Measurements from ENCODE around the gene ROR2.

Gene ROR2

GRCh38 chr9:91516777-91517176 is 433.3 kb downstream of the ROR2 start:
- ChIA-PET POLR2A (no interaction called here), CTCF (no interaction called here)
- no peak for DNase-seq (ENCODE audit: extremely low spot score)
- TF ChIP-seq BHLHE40 (IDR thresholded peaks at IDR 0.05; ENCODE audit: borderline replicate concordance) (no peak), HDGF (IDR thresholded peaks at IDR 0.05; ENCODE audit: borderline replicate concordance) (no peak), LEF1 (IDR thresholded peaks at IDR 0.05; ENCODE audit: borderline replicate concordance) (no peak), L3MBTL2 (conservative IDR thresholded peaks at IDR 0.05) (no peak), FOXM1 (IDR thresholded peaks at IDR 0.05; ENCODE audit: borderline replicate concordance) (no peak), ELF4 (IDR thresholded peaks at IDR 0.05) (no peak), CTBP1 (IDR thresholded peaks at IDR 0.05; ENCODE audit: borderline replicate concordance) (no peak), NFRKB (IDR thresholded peaks at IDR 0.05) (no peak), SUZ12 (IDR thresholded peaks at IDR 0.05) (no peak), SP1 (IDR thresholded peaks at IDR 0.05) (no peak), FOXK2 (IDR thresholded peaks at IDR 0.05) (no peak), FOXA1 (IDR thresholded peaks at IDR 0.05) (no peak), ARNT (IDR thresholded peaks at IDR 0.05) (no peak)

GRCh38 chr9:91516081-91516480 is 433.9 kb downstream of the ROR2 start:
- POLR2A ChIA-PET: no interaction called here
- TF ChIP-seq SP1 (IDR thresholded peaks at IDR 0.05) (no peak), ARNT (IDR thresholded peaks at IDR 0.05) (no peak), BHLHE40 (IDR thresholded peaks at IDR 0.05; ENCODE audit: borderline replicate concordance) (no peak), FOXK2 (IDR thresholded peaks at IDR 0.05) (no peak), SUZ12 (IDR thresholded peaks at IDR 0.05) (no peak), PKNOX1 (IDR thresholded peaks at IDR 0.05) (no peak), FOXM1 (IDR thresholded peaks at IDR 0.05; ENCODE audit: borderline replicate concordance) (no peak), L3MBTL2 (conservative IDR thresholded peaks at IDR 0.05) (no peak)
- DNase-seq (ENCODE audit: extremely low spot score): no peak
- CTCF ChIA-PET: no interaction called here

GRCh38 chr9:91515074-91515687 is 434.8 kb downstream of the ROR2 start:
- POLR2A ChIA-PET: interaction anchor here (1.3 kb wide), 1 partner anchor 10 kb away, joined by 3 read pairs; no protein-coding TSS in a partner anchor
- TF ChIP-seq L3MBTL2 (conservative IDR thresholded peaks at IDR 0.05): peak; percentile 32; the same call in 1 of the 2 replicates
- TF ChIP-seq ZNF384 (IDR thresholded peaks at IDR 0.05): no peak
- CTCF ChIA-PET: no interaction called here
- DNase-seq (ENCODE audit: extremely low spot score): peak; percentile 42

Data from HEK293T (cell line).